Epithelial cell of esophagus (primary cell): Measurements from ENCODE around the gene PTPRN2.

Experiments used
- DNase-seq: peaks from one replicate; pipeline ENCODE4 v3.0.0; 2010; ENCODE audit warnings: low read depth
- H3K4me3 ChIP-seq: 2 replicates; pipeline ENCODE4 v1.5.1; 2011; ENCODE audit warnings: mild to moderate bottlenecking, low read length, control low read depth
- CTCF ChIP-seq: IDR thresholded peaks from 2 replicates; pipeline ENCODE4 v1.5.1; 2011; ENCODE audit warnings: low read depth, mild to moderate bottlenecking, low read length, control low read depth, inconsistent platforms; ENCODE audit not compliant: insufficient read depth; ENCODE audit errors: missing control alignments

Gene PTPRN2

GRCh38 chr7:158024351-158024715 lies 563.3 kb downstream of the PTPRN2 start:
- H3K4me3 ChIP-seq = no peak overlapping the region
- no peak for TF ChIP-seq CTCF
- no peak for DNase-seq

- no peak for DNase-seq
- no peak overlapping the region for H3K4me3 ChIP-seq
- no peak for TF ChIP-seq CTCF
These were observed 563.8 kb downstream of the PTPRN2 start for GRCh38 chr7:158023681-158024350.

GRCh38 chr7:158023157-158023556 lies 564.5 kb downstream of the PTPRN2 start:
- DNase-seq = no peak
- TF ChIP-seq CTCF = no peak
- no peak overlapping the region for H3K4me3 ChIP-seq

- no peak overlapping the region for H3K4me3 ChIP-seq
- TF ChIP-seq CTCF = no peak
- DNase-seq = no peak
These were observed 565.0 kb downstream of the PTPRN2 start for GRCh38 chr7:158022601-158023000.

- no peak overlapping the region for H3K4me3 ChIP-seq
- no peak for TF ChIP-seq CTCF
- DNase-seq = no peak
These were observed 565.8 kb downstream of the PTPRN2 start for GRCh38 chr7:158021836-158022235.

GRCh38 chr7:158020706-158021095 lies 566.9 kb downstream of the PTPRN2 start:
- no peak for DNase-seq
- TF ChIP-seq CTCF = no peak
- H3K4me3 ChIP-seq = no peak overlapping the region
